GM10266 (cell line): ENCODE results near the gene NDST1.

Source experiments
- DNase-seq: peaks from one replicate; pipeline ENCODE4 v3.0.0; 2012; ENCODE audit errors: extremely low spot score
- TF ChIP-seq, protein P1 (sequence below): IDR thresholded peaks from 2 replicates; pipeline ENCODE4 v1.5.1; 2012; ENCODE audit warnings: mild to moderate bottlenecking, low read depth; ENCODE audit not compliant: control insufficient read depth, insufficient read depth; ENCODE audit errors: missing control alignments

The NDST1 gene

DNA sequence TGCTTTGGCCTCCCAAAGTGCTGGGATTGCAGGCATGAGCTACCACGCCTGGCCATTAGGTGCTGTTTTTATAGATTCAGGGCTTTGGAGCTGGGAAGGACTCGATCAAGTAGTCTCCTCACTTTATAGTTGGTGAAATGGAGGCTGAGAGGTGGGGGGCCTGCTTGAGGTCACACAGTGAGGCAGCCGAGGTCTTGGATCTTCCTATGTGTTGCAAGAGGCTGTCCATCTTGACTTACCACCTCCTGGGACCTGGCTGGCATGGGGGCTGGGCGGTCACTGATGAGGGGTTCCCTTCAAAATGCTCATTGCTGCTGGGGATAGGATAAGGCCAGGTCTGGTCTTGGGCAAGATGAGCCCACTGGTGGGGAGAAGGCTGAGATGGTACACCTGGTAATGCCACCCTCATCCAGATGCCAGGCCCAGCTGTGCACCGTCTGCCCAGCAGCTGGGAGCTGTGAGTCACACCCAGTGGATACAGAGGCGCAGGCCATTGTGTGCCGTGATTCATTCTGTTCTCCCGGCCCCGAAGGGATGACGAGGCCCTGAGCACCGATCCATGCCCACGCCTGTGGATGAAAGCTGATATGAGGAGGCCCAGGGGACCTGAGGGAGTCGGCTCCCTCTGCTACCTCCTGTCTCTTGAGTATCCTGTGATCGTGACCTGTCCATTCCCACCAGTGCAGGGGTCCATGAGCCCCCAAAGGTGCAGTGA lies 10.5 kb upstream of the NDST1 start:
- DNase-seq = no peak

DNA sequence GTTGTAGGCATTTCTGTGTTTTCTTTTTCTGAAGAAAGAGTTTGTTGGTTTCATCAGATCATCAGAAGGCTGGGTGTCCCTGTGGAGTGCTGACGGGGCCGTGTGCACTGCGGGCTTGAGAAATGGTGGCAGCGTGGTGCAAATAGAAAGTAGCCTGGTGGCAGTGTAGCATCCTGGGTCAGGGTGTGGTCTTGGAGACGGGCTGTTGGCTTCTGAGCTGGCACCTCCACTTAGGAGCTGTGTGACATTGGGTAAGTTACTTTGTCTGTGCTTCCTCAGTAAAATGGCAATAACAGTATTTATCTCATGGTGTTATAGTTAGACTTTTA lies 10.0 kb upstream of the NDST1 start:
- TF ChIP-seq, protein P1, sequence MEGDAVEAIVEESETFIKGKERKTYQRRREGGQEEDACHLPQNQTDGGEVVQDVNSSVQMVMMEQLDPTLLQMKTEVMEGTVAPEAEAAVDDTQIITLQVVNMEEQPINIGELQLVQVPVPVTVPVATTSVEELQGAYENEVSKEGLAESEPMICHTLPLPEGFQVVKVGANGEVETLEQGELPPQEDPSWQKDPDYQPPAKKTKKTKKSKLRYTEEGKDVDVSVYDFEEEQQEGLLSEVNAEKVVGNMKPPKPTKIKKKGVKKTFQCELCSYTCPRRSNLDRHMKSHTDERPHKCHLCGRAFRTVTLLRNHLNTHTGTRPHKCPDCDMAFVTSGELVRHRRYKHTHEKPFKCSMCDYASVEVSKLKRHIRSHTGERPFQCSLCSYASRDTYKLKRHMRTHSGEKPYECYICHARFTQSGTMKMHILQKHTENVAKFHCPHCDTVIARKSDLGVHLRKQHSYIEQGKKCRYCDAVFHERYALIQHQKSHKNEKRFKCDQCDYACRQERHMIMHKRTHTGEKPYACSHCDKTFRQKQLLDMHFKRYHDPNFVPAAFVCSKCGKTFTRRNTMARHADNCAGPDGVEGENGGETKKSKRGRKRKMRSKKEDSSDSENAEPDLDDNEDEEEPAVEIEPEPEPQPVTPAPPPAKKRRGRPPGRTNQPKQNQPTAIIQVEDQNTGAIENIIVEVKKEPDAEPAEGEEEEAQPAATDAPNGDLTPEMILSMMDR = no peak
- no peak for DNase-seq

More for the DNA sequence above, 10.5 kb upstream of the NDST1 start:
- TF ChIP-seq, protein P1 = no peak

DNA sequence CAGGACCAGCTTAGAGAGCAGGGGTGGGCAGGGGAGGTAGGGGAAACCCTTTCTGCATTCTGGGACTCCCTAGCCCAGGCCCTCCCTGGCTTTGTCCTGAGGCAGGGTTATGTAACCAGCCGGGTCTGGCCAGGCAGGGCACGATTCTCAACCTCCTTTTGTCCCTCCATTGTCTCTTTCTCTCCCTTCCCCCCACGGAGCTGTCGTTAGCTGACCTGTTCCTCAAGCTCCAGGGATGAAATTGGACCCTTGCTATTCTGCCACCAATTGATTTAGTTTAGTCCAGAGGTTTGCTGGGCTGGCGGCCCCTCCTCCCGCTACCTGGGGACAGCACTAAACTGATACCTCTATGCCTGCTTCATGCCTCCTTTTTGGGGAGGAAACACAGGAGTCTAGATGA lies 9.4 kb upstream of the NDST1 start:
- TF ChIP-seq, protein P1 = no peak
- DNase-seq = no peak

DNA sequence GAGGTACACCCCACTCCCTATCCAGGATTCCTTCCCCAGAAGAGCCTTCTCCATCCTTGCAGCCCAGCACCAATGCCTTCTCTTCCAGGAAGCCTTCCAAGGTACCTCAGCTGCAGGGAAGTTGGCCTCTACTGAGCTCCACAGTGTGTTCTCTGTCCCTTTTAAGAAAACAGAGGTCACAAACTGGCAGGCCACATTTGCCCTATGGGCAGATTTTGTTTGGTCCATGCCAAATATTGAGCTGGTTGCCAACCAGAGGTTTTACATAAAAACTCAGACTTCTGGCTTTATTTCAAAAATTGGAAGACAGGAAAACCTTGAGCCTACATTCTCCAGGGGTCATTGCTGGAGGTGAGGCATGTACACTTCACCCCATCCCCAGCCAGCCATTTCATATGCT lies 9.0 kb upstream of the NDST1 start:
- TF ChIP-seq, protein P1 = no peak
- no peak for DNase-seq

DNA sequence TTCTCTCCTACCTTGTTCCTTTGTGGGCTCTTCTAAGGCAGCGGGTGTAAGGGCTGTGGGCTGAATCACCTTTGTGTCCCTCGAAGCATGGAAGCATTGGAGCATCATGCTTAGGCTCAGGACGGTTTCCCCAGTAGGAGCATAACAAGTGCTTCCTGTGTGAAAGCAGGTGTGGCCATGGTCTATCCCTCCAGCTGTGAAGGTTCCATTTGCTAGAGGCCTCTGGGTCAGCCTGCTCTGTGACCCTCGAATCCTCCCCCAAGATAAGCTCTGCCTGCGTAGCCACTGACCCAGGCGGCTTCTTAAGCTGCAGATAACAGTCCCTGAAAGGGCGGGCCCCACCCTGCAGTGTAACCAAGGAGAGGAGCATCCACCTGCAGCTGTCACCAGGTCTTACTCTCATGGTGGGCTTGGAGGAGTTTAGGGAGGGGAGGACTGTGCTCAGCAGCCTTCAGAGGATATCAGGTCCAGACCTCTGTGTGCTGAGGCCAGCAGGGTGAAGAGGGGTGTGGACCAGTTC lies 8.4 kb upstream of the NDST1 start:
- TF ChIP-seq, protein P1 = no peak
- DNase-seq = no peak

DNA sequence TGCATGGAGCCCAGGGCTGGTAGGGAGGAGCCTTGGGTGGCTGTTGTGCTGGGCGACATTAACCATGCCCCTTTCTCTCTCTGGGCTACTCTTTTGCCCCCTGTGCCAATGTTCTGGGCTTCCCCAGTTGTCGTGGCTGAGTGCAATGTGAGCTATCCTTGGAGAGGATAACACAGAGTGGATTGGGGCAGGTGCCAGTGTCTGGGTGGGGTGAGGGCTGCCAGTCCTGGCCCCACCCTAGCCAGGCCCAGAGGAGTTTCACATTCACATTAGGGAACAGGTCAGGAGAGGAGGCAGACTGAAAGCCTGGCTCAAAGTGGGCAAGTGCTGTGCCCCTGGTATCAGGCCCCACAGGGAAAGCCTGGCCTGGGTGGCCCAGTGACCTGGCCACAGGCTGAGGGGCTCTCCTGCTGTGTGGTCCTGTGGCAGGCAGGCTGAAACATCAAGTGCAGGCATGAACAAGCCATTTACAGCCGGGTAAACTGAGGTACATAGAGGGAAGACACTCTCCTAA lies 7.5 kb upstream of the NDST1 start:
- DNase-seq = no peak
- TF ChIP-seq, protein P1 = no peak

DNA sequence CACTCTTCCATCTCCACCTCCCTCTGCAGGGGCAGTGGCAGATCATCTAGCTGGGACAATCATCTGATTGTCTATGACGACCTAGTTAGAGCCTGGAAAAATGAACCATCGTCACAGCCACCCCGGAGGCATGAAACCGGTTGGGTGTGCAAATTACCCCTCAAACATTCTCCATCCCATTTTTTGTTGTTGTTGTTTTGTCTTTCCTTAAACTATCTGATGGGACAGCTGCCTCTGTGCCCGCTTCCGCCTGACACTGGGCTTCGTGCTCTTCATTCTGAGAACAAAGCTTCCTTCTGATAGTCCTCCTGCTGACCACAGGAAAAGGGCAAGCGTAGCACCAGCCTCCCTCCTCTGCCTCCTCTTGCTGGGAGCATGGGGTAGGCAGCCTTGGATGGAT lies 7.0 kb upstream of the NDST1 start:
- no peak for DNase-seq

More for the DNA sequence above, 7.0 kb upstream of the NDST1 start:
- TF ChIP-seq, protein P1 = no peak
